NCI-H2107 (cell line): ENCODE results near the gene ADGRV1.
"Not testable (repeated sequence)": the region's sequence is repeated elsewhere in the genome, so short reads cannot be mapped to it uniquely, and the experiment has no call there.

Source experiments
- DNase-seq: peaks from one replicate; lab custom pipeline; 2025; lab: John Stamatoyannopoulos, UW

The ADGRV1 gene

DNA sequence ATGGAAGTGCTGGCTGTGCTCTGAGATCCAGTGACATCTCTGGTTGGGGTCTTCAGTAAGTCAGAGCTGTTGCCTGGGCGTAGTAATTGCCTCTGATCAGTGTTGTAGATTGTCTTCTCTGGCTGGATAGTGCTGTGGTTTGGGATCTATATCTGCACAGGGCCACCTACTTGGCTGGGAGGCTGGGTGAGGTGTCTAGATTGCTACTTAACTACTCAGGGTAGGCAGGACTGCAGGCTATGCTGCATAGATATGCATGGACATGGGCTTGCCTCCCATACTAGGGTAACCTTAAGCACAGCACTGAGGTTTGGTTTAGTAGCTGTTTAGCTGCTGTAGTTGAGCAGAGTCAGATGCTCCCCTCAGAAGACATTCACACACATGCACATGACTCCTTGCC, 181.0 kb downstream of the ADGRV1 start:
- no peak for DNase-seq

DNA sequence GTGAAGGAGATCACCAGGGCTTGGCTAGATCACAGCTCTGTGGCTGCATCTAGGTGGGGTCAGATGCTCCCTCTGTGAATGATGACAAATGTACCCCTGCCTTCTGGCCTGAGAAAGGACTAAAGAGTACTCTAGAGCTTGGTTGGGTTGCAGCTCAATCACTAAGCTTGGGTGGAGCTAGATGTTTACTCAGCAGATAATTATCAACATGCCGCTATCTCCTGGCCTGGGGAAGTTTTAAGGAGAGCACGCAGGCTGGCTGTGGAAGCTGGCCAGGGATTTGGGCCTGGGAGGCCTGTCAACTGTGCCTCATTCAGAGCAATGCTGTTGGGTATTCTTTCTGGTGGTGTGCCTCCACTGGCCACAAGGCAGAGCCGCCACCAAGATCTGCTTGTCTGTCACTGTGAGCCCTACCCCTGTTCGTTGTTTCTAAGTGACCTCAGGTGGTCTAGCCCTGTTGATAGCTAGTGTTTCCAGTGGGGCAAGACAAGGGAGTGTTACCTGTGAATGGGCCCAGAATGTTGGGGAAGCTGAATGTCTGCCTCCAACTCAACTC, 181.7 kb downstream of the ADGRV1 start:
- no peak for DNase-seq

DNA sequence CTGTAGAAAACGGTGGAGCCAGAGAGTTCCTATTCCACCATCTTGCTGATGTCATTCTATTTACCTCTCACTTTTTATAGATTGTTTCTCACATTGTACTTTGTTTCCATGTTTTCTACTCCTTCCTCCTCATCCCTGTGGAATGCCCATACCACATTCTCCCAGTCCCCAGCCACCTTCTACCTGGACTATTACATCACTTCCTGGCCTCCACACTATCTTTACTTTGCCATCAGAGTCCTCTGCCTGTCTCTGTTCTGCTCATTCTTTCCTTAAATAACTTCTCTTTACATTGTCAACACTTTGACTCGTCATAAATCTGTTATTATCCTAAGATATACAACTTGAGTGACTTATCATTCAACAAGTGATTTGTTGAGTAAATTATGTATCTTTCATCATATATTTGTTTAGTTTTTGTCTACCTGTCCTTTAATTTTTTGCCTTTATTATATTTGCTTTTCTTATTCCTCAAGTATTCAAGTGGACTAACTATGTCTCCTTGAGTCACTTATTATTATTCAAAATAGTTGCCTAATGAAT, 182.5 kb downstream of the ADGRV1 start:
- DNase-seq, result no peak

DNA sequence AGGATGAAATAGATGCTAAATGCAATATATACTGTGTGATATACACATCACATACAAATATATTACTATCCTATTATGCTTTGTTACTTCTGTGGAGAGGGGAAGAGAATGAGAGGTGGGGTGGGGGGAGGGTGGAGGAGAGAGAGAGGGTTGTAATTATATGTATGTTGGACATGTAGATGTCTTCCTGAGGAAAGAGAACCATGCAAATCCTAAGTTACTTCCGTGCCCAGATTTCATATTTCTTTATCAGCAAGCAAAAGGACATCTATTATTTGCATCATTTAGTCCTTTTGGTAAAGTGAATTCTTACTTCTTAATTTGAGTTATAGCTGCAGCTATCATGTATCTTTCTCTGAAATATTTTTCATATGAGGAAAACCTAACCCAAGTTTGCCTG, 187.5 kb downstream of the ADGRV1 start:
- DNase-seq, result no peak

DNA sequence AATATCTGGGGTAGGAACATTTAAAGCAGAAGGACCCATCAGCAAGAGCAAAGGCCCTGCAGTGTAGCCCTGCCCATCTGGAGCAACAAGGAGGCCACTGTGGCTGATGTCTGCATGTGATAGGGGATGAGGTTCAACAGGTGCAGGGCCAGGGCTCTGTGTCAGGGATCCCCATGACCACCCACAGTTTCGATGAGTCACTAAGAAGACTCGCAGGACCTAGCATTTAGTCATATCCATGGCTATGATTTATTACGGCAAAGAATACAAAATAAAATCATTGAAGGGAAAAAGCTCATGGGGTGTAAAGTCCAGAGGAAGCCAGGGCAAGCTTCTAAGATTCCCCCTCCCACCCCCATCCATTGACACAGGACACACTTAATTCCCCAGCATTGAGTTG, 188.6 kb downstream of the ADGRV1 start:
- DNase-seq, result no peak

DNA sequence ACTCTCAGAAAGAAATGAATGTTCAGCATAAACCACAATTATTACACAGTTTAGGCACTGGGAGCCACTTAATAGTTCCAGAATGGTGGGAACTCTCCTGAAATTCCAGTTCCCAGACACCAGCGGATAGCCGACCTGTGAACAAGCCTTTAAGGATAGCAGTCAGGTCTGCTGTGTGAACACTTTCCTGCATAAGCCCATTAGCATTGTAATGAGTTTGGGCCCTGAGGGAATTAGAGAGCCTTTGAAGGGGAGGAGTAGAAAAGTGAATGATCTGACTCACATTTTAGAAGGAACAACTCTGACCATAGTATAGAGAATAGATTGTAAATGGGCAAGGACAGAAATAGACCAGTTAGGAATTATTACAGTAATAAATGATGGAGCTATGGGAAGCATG, 189.1 kb downstream of the ADGRV1 start:
- DNase-seq, result no peak

DNA sequence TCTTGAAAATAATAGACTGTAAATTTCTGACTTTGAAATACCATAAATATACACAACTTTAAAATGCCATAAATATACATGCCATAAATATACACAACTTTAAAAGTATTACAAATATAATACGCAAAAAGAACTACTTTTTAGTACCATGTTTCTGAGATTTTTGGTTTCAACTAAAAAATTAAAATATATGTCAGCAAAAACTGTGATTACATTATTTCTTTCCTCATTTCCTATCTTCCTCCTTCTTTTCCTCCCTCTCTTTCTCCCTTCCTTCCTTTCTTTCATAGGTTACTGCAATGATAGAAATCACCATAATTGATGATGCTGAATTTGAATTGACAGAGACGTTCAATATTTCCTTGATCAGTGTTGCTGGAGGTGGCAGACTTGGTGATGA, 200.5 kb downstream of the ADGRV1 start:
- DNase-seq, result no peak

DNA sequence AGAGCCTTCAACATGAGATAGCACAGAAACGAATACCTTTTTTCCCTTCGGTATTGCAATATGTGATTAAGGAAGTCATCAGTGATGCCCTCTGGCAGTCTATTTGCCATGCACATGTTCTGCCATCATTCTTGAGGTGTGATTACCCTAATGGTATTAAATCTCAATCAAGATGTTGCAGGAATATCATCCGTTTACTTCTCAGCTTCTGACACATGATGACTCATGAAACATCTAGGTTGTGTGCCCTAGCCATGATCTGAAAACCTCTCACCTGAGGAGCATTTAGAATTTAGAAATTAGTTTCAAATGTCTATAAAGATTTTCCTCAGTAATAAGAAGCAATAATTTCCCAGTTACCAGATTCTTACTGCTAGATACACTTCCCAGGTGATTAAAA, 209.1 kb downstream of the ADGRV1 start:
- no peak for DNase-seq

DNA sequence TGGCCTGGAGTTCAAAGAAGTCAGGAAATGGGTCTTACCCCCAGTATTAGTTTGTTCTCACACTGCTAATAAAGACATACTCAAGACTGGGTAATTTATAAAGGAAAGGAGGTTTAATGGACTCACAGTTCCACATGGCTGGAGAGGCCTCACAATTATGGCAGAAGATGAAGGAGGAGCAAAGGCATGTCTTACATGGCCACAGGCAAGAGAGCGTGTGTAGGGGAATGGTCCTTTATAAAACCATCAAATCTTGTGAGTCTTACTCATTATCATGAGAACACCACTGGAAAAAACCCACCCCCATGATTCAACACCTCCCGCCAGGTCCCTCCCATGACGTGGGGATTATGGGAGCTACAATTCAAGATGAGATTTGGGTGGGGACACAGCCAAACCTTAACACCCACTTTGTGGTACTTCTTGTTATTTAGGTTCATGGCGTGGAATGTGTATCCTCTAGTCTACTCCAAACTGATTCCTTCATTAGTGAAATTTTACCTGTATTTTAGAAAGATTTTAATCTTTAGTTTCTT, 211.5 kb downstream of the ADGRV1 start:
- DNase-seq, result not testable (repeated sequence)

DNA sequence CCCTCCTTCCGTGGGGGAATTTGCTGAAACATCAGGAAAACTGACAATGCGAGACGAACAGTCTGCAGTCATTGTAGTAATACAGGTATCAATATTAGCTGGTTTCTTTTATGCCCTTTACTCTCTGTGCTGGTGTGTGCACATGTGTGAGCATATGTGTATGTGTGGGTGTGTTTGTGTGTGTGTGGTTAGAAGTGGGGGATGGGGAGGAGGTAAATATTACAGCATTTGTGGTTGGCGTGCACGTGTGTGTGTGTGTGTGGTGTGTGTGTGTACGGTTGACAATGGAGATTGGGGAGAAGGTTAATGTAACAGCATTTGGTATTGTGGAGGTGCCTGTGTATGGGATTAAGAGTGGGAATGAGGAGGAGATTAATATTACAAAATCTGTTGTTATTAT, 219.4 kb downstream of the ADGRV1 start:
- DNase-seq, result no peak

DNA sequence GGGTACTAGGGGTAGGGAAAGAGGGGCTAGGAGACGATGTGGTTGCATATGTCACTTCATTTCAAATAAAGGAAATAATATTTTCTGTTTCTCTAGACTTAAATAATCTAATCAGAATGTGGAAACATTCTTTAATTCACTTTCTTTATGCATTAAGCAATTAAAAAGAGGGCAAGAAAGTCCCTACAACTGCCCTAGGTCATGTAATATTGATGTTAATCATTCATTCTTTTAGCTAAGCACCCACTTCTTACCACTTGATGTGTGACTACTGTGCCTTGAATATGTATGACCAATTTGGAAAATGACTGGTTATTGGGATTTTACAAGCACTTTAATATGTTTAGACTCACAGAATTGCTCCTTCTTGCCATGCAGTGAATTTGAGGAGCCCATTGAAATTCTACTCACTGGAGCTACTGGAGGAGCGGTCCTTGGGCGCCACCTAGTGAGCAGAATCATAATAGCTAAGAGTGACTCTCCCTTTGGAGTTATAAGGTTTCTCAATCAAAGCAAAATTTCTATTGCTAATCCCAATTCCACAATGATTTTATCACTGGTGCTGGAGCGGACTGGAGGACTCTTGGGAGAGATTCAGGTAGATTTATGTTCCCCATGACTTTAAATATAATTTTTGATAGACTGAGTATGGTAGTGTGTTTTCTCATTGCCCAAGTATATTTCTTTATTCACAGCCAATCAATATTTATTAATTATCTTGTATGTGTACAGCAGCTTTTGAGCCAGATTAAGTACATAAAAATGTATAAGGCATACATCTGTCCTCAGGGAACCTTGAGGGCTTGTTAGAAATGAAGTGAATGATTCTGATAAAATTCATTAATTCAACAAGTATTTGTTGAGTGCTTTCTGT, 225.1 kb downstream of the ADGRV1 start:
- DNase-seq, result no peak

DNA sequence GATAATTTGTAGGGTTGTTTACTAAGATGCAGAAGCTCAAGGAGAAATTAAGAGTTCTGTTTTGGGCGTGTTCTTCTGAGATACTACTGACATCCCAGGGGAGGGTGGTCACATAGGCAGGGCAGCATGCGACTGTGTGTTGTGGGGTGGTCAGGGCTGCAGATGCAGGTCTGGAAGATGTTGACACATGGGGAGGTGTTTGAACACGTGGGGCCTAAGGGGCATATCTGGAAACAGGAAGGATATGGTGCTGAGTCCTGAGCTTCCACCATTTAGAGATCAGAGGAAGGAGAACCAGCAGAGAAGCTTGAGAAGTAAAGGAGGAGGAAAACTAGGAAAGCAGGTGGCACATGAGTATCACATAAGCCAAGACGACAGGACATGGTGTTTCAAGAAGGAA, 228.2 kb downstream of the ADGRV1 start:
- no peak for DNase-seq

DNA sequence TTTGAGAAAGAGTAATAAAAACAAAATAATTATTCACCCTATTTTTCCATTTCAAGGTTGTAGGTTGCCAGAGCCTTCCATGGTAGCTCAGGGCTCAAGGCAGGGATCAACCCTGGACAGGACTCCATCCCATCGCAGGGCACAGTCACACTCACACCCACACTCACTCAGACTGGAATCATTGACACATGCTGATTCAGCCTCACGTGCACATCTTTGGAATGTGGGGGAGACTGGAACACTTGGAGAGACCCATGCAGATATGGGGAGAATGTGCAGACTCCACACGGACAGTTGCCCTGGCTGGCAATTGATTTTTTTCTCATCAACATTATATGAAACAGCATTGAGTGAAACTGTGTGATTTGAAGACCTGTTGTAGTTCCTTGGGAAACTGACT, 234.1 kb downstream of the ADGRV1 start:
- no peak for DNase-seq

DNA sequence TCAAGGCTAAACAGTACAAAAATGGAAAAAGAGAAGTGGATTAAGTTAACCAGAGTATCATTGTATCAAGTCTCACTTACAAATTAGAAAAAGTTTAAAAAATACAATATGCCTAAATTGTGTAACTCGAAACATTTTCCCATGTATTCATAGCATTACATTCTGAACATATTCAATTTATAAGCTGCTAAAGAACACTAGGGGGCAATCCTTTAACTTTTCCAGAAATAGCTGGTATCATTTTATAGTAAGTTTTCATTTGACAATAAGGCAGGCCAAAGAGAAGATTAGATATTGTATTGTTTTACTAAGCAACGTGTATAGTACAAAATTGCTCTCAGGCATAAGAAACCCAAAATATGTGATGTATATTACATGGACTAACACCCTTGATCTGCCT, 234.6 kb downstream of the ADGRV1 start:
- DNase-seq, result no peak

DNA sequence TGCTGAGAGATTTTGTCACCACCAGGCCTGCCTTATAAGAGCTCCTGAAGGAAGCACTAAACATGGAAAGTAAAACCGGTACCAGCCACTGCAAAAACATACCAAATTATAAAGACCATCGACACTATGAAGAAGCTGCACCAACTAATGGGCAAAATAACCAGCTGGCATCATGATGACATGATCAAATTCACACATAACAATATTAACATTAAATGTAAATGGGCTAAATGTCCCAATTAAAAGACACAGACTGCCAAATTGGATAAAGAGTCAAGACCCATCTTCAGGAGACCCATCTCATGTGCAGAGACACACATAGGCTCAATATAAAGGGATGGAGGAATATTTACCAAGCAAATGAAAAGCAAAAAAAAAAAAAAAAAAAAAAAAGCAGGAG, 238.3 kb downstream of the ADGRV1 start:
- DNase-seq, result not testable (repeated sequence)

DNA sequence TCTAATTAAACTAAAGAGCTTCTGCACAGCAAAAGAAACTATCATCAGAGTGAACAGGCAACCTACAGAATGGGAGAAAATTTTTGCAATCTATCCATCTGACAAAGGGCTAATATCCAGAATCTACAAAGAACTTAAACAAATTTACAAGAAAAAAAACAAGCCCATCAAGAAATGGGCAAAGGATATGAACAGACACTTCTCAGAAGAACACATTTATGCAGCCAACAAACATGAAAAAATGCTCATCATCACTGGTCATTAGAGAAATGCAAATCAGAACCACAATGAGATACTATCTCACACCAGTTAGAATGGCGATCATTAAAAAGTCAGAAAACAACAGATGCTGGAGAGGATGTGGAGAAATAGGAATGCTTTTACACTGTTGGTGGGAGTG, 241.5 kb downstream of the ADGRV1 start:
- DNase-seq, result not testable (repeated sequence)

DNA sequence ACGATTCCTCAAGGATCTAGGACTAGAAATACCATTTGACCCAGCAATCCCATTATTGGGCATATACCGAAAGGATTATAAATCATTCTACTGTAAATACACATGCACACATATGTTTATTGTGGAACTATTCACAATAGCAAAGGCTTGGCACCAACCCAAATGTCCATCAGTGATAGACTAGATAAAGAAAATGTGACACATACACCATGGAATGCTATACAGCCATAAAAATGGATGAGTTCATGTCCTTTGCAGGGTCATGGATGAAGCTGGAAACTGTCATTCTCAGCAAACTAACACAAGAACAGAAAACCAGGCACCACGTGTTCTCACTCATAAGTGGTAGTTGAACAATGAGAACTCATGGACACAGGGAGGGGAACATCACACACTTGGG, 241.9 kb downstream of the ADGRV1 start:
- DNase-seq, result not testable (repeated sequence)

DNA sequence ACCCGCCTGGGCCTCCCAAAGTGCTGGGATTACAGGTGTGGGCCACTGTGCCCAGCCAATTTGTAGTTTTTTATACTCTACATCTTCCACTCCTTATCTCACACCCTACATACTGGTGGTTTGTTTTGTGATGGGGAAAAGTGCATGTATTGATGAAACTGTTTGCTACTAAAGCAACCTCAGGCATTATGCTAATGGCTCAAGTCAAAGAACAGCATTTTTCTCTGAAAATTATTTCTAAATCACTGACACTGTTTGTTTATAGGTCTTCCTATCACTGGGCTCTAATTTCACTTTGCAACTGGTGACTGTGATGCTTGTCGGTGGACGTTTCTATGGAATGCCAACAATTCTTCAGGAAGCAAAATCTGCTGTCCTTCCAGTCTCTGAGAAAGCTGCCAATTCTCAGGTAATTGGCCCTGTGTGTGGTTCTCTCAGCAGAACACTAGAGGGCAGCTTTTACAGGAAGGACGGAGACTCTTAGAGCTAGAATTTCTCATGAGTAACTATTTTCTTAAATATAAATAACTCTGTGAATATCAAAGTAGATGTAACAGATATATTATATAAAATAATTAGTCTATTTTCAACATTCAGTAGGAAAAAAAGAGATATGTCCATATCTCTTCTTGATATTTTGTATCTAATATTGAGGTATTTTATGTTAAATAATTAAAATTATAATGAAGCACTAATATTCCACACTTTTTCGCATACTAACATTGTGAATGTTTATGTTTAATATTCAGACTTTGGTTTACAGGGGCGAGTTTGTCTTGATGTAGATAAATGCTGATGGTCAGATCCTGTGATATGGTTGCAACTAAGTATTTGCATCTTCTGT, 244.1 kb downstream of the ADGRV1 start:
- DNase-seq, result no peak

DNA sequence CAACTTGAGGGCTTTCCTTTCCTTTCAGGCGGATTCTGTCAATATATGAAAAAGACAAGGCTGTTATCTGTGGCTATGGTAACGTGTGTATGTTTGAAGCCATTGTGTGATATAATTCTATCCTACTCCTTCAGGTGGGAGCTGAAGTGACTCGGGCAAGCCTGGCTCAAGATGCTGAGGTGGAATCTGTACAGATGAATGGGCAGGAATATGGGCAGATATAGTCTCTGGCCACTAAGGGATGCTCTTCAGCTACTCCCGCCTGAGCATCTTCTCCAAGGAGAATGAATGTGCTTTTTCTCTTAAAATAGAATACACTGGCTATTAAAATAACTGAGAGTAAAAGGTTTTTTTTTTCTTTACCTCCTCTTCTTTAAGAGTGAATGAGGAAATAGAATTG, 244.8 kb downstream of the ADGRV1 start:
- no peak for DNase-seq

DNA sequence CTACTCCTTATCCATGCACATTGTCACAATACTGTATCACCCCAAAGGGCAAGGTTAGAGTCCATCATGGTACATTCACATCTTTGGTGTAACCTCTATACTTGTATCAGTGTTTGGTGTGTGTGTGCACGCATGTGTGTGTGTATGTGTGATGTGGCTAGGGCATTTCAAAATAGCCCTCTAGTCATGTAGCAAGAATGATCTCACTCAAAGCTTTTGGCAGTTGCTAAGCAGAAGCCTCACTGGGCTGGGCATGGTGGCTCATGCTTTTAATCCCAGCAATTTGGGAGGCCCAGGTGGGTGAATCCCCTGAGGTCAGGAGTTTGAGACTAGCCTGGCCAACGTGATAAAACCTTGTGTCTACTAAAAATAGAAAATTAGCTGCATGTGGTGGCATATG, 245.3 kb downstream of the ADGRV1 start:
- no peak for DNase-seq

DNA sequence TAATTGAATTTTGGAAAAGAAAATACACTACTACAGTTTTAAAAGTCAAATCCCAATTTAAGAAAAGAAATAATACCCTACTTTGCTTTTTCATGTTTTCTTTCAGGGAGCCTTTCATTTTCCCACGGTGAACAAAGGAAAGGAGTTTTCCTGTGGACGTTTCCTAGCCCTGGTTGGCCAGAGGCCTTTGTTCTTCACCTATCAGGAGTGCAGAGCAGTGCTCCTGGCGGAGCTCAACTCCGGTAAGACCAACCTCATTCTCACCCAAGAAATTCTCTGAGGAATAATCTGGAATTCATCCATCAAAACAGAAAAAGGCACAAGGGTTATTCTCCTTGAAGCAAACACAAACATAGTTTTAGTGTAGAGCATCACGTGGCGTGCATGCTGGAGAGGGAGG, 248.9 kb downstream of the ADGRV1 start:
- DNase-seq, result no peak

DNA sequence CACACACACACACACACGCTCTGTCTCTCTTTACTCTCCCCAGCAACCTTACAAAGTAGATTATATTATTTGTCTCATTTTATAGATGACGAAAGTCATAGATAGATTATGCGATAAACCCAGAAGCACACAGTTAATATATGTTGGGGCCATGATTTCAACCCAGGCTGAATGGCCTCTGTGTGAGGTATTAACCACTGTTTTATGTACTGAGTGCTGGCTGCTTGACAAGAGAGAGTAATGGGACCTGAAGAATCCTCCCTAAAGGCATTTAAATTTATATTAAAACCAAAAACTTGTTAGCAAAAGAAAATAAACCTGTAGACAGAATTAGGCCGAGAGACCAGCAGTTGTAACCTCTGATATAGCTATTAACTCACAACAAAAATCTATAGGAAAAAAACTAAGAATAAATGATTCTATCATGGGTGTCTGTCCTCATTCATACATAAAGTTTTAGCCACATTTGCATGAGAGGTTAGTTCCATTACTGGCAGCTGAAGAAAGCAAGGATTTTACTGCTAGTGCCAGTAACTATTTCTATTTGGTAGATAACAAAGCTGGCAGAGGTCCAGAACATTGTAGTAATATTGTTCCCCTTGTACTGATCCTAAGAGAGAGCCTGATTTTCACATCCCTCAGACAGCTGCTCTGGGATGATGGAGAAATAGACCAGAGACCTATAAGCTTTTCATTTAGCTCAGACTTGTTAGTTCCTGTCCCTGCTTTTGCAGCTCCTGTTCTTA, 250.9 kb downstream of the ADGRV1 start:
- no peak for DNase-seq
